HEK293T (cell line): ENCODE results near the gene ISOC1.

ENCODE experiments used
- CTCF ChIA-PET: fragments of 350-600 bp; formaldehyde crosslinking; extraction: SDS; loops from one replicate; lab custom pipeline; 2021; ENCODE audit warnings: antibody characterized with exemption, inconsistent platforms; lab: Yijun Ruan, JAX
- POLR2A ChIA-PET: fragments of 350-600 bp; formaldehyde crosslinking; extraction: SDS; loops from one replicate; lab custom pipeline; 2020; ENCODE audit warnings: antibody characterized with exemption, inconsistent platforms; lab: Yijun Ruan, JAX
- DNase-seq: peaks from one replicate; pipeline ENCODE4 v3.0.0; 2012; ENCODE audit warnings: mixed read lengths; ENCODE audit errors: extremely low spot score
- ARNT ChIP-seq: fragments of 450-650 bp; IDR thresholded peaks from 2 replicates; pipeline ENCODE4 v1.6.1; 2017; ENCODE audit warnings: mild to moderate bottlenecking
- BHLHE40 ChIP-seq: fragments of 450-650 bp; IDR thresholded peaks from 2 replicates; pipeline ENCODE4 v1.6.1; 2016; ENCODE audit warnings: mild to moderate bottlenecking, moderate library complexity, borderline replicate concordance
- CTBP1 ChIP-seq: fragments of 450-650 bp; IDR thresholded peaks from 2 replicates; pipeline ENCODE4 v1.6.1; 2016; ENCODE audit warnings: borderline replicate concordance
- ELF4 ChIP-seq: fragments of 450-650 bp; IDR thresholded peaks from 2 replicates; pipeline ENCODE4 v1.6.1; 2017; ENCODE audit warnings: antibody characterized with exemption
- FOXA1 ChIP-seq: fragments of 450-650 bp; IDR thresholded peaks from 2 replicates; pipeline ENCODE4 v1.6.1; 2016; ENCODE audit warnings: mild to moderate bottlenecking
- FOXK2 ChIP-seq: fragments of 450-650 bp; IDR thresholded peaks from 2 replicates; pipeline ENCODE4 v1.6.1; 2016; ENCODE audit warnings: mild to moderate bottlenecking
- FOXM1 ChIP-seq: fragments of 450-650 bp; IDR thresholded peaks from 2 replicates; pipeline ENCODE4 v1.6.1; 2017; ENCODE audit warnings: mild to moderate bottlenecking, borderline replicate concordance
- HDGF ChIP-seq: fragments of 450-650 bp; IDR thresholded peaks from 2 replicates; pipeline ENCODE4 v1.6.1; 2017; ENCODE audit warnings: antibody characterized with exemption, borderline replicate concordance
- L3MBTL2 ChIP-seq: fragments of 450-650 bp; conservative IDR thresholded peaks from 2 replicates; pipeline ENCODE4 v1.6.1; 2016; ENCODE audit warnings: mild to moderate bottlenecking
- LEF1 ChIP-seq: fragments of 450-650 bp; IDR thresholded peaks from 2 replicates; pipeline ENCODE4 v1.6.1; 2017; ENCODE audit warnings: mild to moderate bottlenecking, borderline replicate concordance
- NFRKB ChIP-seq: fragments of 450-650 bp; IDR thresholded peaks from 2 replicates; pipeline ENCODE4 v1.6.1; 2016; ENCODE audit warnings: mild to moderate bottlenecking, moderate library complexity
- PKNOX1 ChIP-seq: fragments of 450-650 bp; IDR thresholded peaks from 2 replicates; pipeline ENCODE4 v1.6.1; 2016
- SP1 ChIP-seq: fragments of 450-650 bp; IDR thresholded peaks from 2 replicates; pipeline ENCODE4 v1.6.1; 2017
- SUZ12 ChIP-seq: fragments of 450-650 bp; IDR thresholded peaks from 2 replicates; pipeline ENCODE4 v1.6.1; 2016; ENCODE audit warnings: mild to moderate bottlenecking
- TARDBP ChIP-seq: fragments of 450-650 bp; IDR thresholded peaks from 2 replicates; pipeline ENCODE4 v1.6.1; 2016
- ZNF384 ChIP-seq: fragments of 450-650 bp; IDR thresholded peaks from 2 replicates; pipeline ENCODE4 v1.6.1; 2016

ISOC1 gene

GRCh38 chr5:129111351-129111750, 16.8 kb downstream of the ISOC1 start:
- POLR2A ChIA-PET = interaction anchor here (2.6 kb wide), 1 partner anchor 16 kb away, joined by 10 read pairs; the partner anchor contains the start of gene ISOC1
- CTCF ChIA-PET = interaction anchor here (0.6 to 1.2 kb wide), 2 partner anchors 16 to 147 kb away, joined by 3 read pairs; no protein-coding TSS in a partner anchor
- TF ChIP-seq PKNOX1 = no peak
- TF ChIP-seq LEF1 = no peak
- TF ChIP-seq FOXM1 = no peak
- TF ChIP-seq FOXK2 = no peak
- TF ChIP-seq TARDBP = no peak
- no peak for TF ChIP-seq L3MBTL2
- TF ChIP-seq SP1 = no peak
- TF ChIP-seq ARNT = no peak
- TF ChIP-seq HDGF = no peak
- no peak for TF ChIP-seq ELF4
- no peak for TF ChIP-seq CTBP1
- TF ChIP-seq ZNF384 = no peak
- no peak for TF ChIP-seq NFRKB
- no peak for TF ChIP-seq SUZ12
- DNase-seq = no peak

- TF ChIP-seq HDGF (no peak), CTBP1 (no peak), SUZ12 (no peak)
- no peak for DNase-seq
- ChIA-PET CTCF (no interaction called here), POLR2A (interaction anchor here (2.6 kb wide), 1 partner anchor 17 kb away, joined by 10 read pairs; the partner anchor contains the start of gene ISOC1)
Measured at GRCh38 chr5:129112295-129112694, 17.7 kb downstream of the ISOC1 start.

GRCh38 chr5:129113867-129114266, 19.3 kb downstream of the ISOC1 start:
- TF ChIP-seq ELF4 = no peak
- no peak for TF ChIP-seq NFRKB
- no peak for TF ChIP-seq FOXM1
- TF ChIP-seq ARNT = no peak
- TF ChIP-seq FOXK2 = no peak
- TF ChIP-seq HDGF = no peak
- TF ChIP-seq BHLHE40 = no peak
- no peak for TF ChIP-seq SP1
- TF ChIP-seq SUZ12 = no peak
- TF ChIP-seq CTBP1 = no peak
- no peak for TF ChIP-seq FOXA1
- no peak for TF ChIP-seq L3MBTL2
- no peak for TF ChIP-seq PKNOX1
- no peak for TF ChIP-seq LEF1
- no peak for TF ChIP-seq ZNF384
- no peak for TF ChIP-seq TARDBP
- POLR2A ChIA-PET = no interaction called here
- no peak for DNase-seq
- CTCF ChIA-PET = no interaction called here

- ChIA-PET CTCF (interaction anchor here (0.7 to 1.1 kb wide), 2 partner anchors 11 to 27 kb away, joined by 3 to 5 read pairs; no protein-coding TSS in a partner anchor), POLR2A (no interaction called here)
- no peak for TF ChIP-seq FOXK2
- TF ChIP-seq ARNT = no peak
- TF ChIP-seq PKNOX1 = no peak
- TF ChIP-seq BHLHE40 = no peak
- no peak for TF ChIP-seq ELF4
- no peak for TF ChIP-seq SUZ12
- TF ChIP-seq NFRKB = no peak
- no peak for TF ChIP-seq L3MBTL2
- TF ChIP-seq LEF1 = no peak
- no peak for TF ChIP-seq FOXM1
- no peak for DNase-seq
Measured at GRCh38 chr5:129114539-129115193, 20.1 kb downstream of the ISOC1 start.

- CTCF ChIA-PET = interaction anchor here (1.1 kb wide), 1 partner anchor 10 kb away, joined by 3 read pairs; no protein-coding TSS in a partner anchor
- TF ChIP-seq SUZ12 (no peak), ZNF384 (no peak), ELF4 (no peak), TARDBP (no peak), L3MBTL2 (no peak), LEF1 (no peak), CTBP1 (no peak), HDGF (no peak), ARNT (no peak), BHLHE40 (no peak), FOXK2 (no peak), FOXA1 (no peak), PKNOX1 (no peak), NFRKB (no peak), FOXM1 (no peak), SP1 (no peak)
- POLR2A ChIA-PET = no interaction called here
- no peak for DNase-seq
Measured at GRCh38 chr5:129115680-129116079, 21.1 kb downstream of the ISOC1 start.
